ENCODE data around the gene HS3ST3B1. TPM values are rescaled to one million over a fixed set of nuclear protein-coding genes. Genes with fewer than 3 reads are reported as not detected.

The HS3ST3B1 gene
- total RNA-seq, 1 donor from 2014 or later: 7.9 TPM

GRCh38 chr17:14354807-14355206 is 53.9 kb downstream of the HS3ST3B1 start:
- no peak for DNase-seq (ENCODE audit: low read depth)

- no peak for DNase-seq (ENCODE audit: low read depth)
Observed at GRCh38 chr17:14355556-14355955, 54.7 kb downstream of the HS3ST3B1 start.

GRCh38 chr17:14359163-14360020 is 58.5 kb downstream of the HS3ST3B1 start:
- no peak for DNase-seq (ENCODE audit: low read depth)

- DNase-seq (ENCODE audit: low read depth): no peak
Observed at GRCh38 chr17:14360856-14361255, 60.0 kb downstream of the HS3ST3B1 start.

GRCh38 chr17:14361470-14361869 is 60.6 kb downstream of the HS3ST3B1 start:
- DNase-seq (ENCODE audit: low read depth): no peak

GRCh38 chr17:14361945-14362508 is 61.1 kb downstream of the HS3ST3B1 start:
- DNase-seq (ENCODE audit: low read depth): no peak

- DNase-seq (ENCODE audit: low read depth): no peak
Observed at GRCh38 chr17:14366199-14366598, 65.3 kb downstream of the HS3ST3B1 start.

GRCh38 chr17:14372461-14372860 is 71.6 kb downstream of the HS3ST3B1 start:
- DNase-seq (ENCODE audit: low read depth): no peak

- no peak for DNase-seq (ENCODE audit: low read depth)
Observed at GRCh38 chr17:14372905-14373613, 72.2 kb downstream of the HS3ST3B1 start.

GRCh38 chr17:14373614-14374259 is 72.9 kb downstream of the HS3ST3B1 start:
- DNase-seq (ENCODE audit: low read depth): no peak

GRCh38 chr17:14374268-14374667 is 73.4 kb downstream of the HS3ST3B1 start:
- DNase-seq (ENCODE audit: low read depth): no peak

GRCh38 chr17:14376666-14377065 is 75.8 kb downstream of the HS3ST3B1 start:
- no peak for DNase-seq (ENCODE audit: low read depth)

- DNase-seq (ENCODE audit: low read depth): no peak
Observed at GRCh38 chr17:14381606-14382005, 80.7 kb downstream of the HS3ST3B1 start.

- no peak for DNase-seq (ENCODE audit: low read depth)
Observed at GRCh38 chr17:14387036-14387435, 86.2 kb downstream of the HS3ST3B1 start.

GRCh38 chr17:14389681-14390080 is 88.8 kb downstream of the HS3ST3B1 start:
- no peak for DNase-seq (ENCODE audit: low read depth)

GRCh38 chr17:14393723-14394122 is 92.8 kb downstream of the HS3ST3B1 start:
- no peak for DNase-seq (ENCODE audit: low read depth)

GRCh38 chr17:14395255-14395654 is 94.4 kb downstream of the HS3ST3B1 start:
- no peak for DNase-seq (ENCODE audit: low read depth)

- DNase-seq (ENCODE audit: low read depth): no peak
Observed at GRCh38 chr17:14396547-14396946, 95.7 kb downstream of the HS3ST3B1 start.

- DNase-seq (ENCODE audit: low read depth): no peak
Observed at GRCh38 chr17:14398766-14399165, 97.9 kb downstream of the HS3ST3B1 start.

Measured in renal cortical epithelial cell (primary cell).